Muscle layer of colon (tissue), 2 donors: ENCODE measurements around the gene TMEM233.

Source experiments
- H3K27ac ChIP-seq: one replicate; pipeline ENCODE4 v1.7.0; 2013; ENCODE audit warnings: low read depth, mild to moderate bottlenecking, low read length, moderate library complexity
- H3K27me3 ChIP-seq, 2 donors: one replicate each; pipeline ENCODE4 v1.7.0; 2013; ENCODE audit warnings: low read length in 2 of 2, mild to moderate bottlenecking in 2 of 2; ENCODE audit not compliant: insufficient read depth in 2 of 2, control insufficient read depth in 1 of 2
- H3K36me3 ChIP-seq: one replicate; pipeline ENCODE4 v1.7.0; 2013; ENCODE audit warnings: mild to moderate bottlenecking, low read length; ENCODE audit not compliant: insufficient read depth
- H3K4me1 ChIP-seq: one replicate; pipeline ENCODE4 v1.7.0; 2013; ENCODE audit warnings: mild to moderate bottlenecking, low read length; ENCODE audit not compliant: insufficient read depth
- H3K4me3 ChIP-seq, 2 donors: one replicate each; pipeline ENCODE4 v1.7.0; 2013; ENCODE audit warnings: low read length in 2 of 2, low read depth in 1 of 2, mild to moderate bottlenecking in 1 of 2, moderate library complexity in 1 of 2
- H3K9ac ChIP-seq: one replicate; pipeline ENCODE4 v1.7.0; 2013; ENCODE audit warnings: low read length
- H3K9me3 ChIP-seq: one replicate; pipeline ENCODE4 v1.7.0; 2013; ENCODE audit warnings: mild to moderate bottlenecking, low read length
- donor health status: abdominal sarcoma.
- donor health status: Adenocarcinoma of cecum.

Gene TMEM233

DNA sequence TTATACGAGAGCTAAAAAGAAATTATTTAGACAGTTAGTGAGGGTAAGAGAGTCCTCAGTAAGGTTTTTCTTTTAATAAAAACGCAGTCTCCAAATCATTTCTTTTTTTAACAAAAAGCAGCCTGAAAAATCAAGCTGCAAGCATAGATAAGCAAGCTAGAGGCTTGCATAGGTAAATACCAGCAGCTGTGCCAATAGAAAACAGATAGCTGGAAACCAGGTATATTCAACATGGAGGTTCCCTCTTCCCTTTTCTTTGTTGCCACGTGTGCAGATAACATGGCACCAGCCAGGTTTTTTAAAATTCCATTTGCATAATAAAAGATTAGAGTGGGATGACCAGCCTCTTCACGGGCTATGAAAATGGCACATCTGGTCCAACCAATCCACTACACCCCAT lies 68.3 kb downstream of the TMEM233 start:
- no peaks in the 10 kb centered on the region for H3K27me3 ChIP-seq
- H3K27ac ChIP-seq, result no peak overlapping the region
- H3K4me1 ChIP-seq, result peaks cover 8% of the 10 kb centered on the region
- H3K9ac ChIP-seq, result no peak overlapping the region
- H3K4me3 ChIP-seq, result no peak overlapping the region
- H3K9me3 ChIP-seq, result no peaks in the 10 kb centered on the region
- no peaks in the 10 kb centered on the region for H3K36me3 ChIP-seq

DNA sequence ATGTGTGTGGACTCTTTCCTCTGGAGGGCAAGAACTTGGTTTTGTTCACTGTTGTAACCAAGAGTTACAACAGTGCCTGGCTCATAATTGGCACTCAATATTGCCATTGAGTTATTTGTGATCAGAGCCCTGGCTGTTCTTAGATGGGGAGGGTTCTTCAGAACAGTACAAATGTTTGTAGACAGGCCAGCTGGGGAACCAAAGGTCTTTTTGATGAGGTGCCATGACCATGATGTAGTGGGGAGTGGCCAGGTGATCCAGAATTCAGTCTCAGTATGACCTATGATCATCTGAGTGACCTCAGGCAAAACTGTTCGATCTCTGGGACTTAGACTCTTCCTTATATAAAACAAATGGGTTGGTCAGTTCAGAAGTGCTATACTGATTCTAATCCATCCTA lies 71.1 kb downstream of the TMEM233 start:
- peaks cover 19% of the 10 kb centered on the region for H3K4me1 ChIP-seq
- no peaks in the 10 kb centered on the region for H3K9me3 ChIP-seq
- no peak overlapping the region for H3K27ac ChIP-seq
- H3K27me3 ChIP-seq, result no peaks in the 10 kb centered on the region
- no peak overlapping the region for H3K4me3 ChIP-seq
- H3K9ac ChIP-seq, result no peak overlapping the region
- no peaks in the 10 kb centered on the region for H3K36me3 ChIP-seq

DNA sequence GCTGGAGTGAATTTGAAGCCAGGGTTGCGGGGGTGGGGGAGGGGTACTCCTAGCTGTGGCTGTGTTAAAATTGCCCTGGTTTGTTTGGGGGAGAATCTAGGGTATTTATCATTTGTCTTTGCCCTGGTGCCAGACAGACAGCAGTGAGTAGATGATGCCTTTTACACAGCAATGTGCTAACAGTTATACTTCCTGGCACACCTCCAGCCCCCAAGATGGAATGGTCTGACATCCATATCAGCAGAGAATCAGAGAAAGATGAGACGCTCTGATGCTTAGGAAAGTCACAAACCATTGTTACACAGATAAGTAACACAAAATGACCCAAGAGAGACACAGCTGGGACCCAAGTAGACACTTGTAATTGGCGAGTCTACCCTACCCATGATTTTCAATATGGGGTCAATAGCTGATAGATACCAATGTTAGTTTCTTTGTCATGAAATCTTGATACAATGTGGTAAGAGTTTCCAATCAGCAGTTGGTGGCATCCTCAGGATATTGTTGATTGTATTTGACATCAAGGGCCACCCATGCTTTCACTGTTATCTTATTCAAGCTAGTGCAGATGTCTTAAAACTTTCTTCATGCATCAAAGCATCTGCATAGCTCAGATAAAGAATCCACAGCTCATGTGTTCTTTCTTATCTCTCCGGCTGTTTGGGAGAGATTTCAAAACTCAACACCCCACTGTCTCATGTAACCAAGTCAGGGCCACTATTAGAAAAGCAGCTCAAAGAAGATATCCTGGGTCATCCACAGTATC lies 71.8 kb downstream of the TMEM233 start:
- Histone ChIP-seq H3K4me3 (no peak overlapping the region), H3K36me3 (no peaks in the 10 kb centered on the region), H3K9ac (no peak overlapping the region), H3K27me3 (no peaks in the 10 kb centered on the region), H3K4me1 (peaks cover 23% of the 10 kb centered on the region), H3K9me3 (no peaks in the 10 kb centered on the region), H3K27ac (no peak overlapping the region)

DNA sequence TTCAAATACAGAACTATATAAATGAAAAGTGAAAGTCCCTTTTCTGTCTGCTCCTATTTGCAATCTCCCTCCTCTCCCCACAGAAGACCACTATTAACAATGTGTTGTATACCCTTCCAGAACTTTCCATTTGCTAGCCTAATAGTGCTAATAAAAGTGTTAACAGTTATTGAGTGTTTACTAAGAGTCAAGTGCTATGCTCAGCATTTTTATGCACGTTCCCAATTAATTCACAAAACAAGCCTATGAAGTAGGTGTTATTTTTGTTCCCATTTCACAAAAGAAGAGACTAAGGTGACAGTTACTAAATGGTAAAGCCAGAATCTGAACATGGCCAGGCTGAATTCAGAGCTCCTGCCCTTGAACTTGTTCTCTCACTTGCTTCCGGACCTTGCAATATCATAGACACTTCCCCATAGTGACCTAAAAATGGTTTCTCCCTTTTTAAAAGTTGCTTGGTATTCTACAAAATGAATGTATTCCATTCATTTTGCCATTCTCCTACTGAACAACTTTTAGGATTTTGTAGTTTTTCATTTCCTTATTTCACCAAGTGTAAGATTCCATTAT lies 72.7 kb downstream of the TMEM233 start:
- Histone ChIP-seq H3K9me3 (no peaks in the 10 kb centered on the region), H3K9ac (no peak overlapping the region), H3K4me1 (peaks cover 24% of the 10 kb centered on the region), H3K4me3 (no peak overlapping the region), H3K36me3 (peaks cover under 1% of the 10 kb centered on the region), H3K27me3 (no peaks in the 10 kb centered on the region), H3K27ac (no peak overlapping the region)

DNA sequence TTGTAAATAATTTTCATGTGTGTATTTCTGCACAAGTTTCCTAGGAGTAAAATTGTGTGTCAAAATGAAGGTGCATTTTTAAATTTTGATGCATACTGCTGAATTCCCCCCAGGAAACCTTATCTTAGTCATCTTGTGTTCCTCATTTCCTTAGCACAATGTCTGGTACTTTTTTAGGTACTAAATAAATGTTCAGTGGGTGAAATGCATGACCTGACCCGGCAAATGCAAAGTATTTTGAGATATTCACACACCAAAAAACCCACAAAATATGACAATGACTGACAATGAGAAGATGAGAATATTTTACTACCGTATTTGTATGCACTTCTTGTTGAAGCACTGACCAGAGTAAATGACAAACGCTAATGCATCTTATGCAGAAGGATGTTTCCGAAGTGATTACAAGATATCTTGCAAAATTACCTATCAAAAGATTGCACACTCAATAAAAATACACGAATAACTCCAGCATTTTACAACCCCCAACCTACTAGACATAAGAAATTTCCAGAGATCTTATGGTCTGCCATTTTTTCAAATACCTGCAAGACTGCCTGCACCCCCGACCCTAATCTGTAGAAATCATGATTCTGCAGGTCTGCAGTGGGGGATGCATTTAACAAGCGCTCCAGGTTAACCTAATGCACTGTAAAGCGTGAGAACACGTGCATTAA lies 73.5 kb downstream of the TMEM233 start:
- Histone ChIP-seq H3K9ac (no peak overlapping the region), H3K4me3 (peak overlapping the region; percentile 67 to 94), H3K27ac (peak overlapping the region; percentile 73)

DNA sequence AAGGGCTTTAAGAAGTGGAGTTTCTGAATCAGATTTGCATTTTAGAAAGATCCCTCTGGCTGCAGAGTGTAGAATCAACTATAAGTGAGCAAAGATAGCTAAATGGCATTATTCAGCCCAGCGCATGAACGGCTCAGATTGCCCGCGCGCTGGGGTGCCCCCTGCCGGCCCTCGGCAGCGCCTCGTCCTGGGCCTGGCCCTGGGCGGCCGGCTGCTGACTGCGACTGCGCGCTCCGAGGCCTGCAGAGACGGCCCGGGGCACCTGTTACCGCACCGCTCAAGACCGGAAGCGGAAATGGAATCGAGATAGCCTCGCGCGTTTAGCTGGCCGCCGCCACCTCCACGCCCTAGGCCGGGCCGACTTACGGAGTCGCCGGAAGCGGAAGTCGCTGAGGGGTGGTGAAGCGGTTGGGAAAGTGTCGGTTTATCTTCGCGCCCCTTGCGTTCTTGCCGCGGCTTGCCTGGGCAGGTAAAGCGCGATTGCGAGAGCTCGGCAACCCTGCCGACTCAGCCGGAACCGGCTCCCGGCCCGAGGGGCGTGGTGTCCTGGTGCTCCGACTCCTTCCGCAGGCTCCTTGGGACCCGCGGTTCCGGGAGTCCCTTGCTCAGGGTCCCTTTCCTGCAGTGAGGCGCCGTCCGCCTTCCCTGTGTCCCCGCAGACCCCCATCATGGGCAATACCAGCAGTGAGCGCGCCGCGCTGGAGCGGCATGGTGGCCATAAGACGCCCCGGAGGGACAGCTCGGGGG lies 74.2 kb downstream of the TMEM233 start, which contains the start of gene PRKAB1:
PRKAB1 (plus strand) TSS at position 557 of the 747 bp plus-strand sequence; CDS start at position 669, 112 bp downstream.
- peak within 1 kb of the TSS; percentile 73 for H3K27ac ChIP-seq
- no peaks in the 10 kb centered on the region for H3K27me3 ChIP-seq
- peak within 1 kb of the TSS; percentile 91 for H3K9ac ChIP-seq
- H3K36me3 ChIP-seq, result peaks cover 14% of the 10 kb centered on the region
- no peaks in the 10 kb centered on the region for H3K9me3 ChIP-seq
- H3K4me1 ChIP-seq, result peaks cover 24% of the 10 kb centered on the region
- peak within 1 kb of the TSS; percentile 67 to 94 for H3K4me3 ChIP-seq

More for the DNA sequence above, 73.5 kb downstream of the TMEM233 start:
- Histone ChIP-seq H3K36me3 (peaks cover 8% of the 10 kb centered on the region), H3K9me3 (no peaks in the 10 kb centered on the region), H3K27me3 (no peaks in the 10 kb centered on the region), H3K4me1 (peaks cover 24% of the 10 kb centered on the region)

DNA sequence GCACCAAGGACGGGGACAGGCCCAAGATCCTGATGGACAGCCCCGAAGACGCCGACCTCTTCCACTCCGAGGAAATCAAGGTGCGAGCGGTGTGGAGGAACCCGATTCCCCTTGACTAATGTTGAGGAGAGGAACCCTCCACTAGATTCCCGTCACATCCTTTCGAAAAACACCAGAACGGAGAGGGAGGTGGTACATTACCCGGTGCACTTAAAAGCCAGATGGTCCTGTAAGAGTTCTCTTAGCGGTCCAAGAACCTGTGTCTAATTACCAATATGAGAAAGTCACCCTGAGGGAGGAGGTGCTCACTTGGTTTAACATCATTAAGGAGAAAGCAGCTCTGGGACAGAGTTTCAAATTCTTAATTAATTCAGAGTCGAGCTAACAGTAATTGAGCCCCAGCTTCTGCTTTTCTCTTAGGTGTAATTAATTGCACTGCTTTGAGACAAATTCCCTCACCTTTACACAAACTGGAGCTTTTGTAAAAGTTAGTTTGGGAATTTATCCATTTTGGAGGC lies 74.8 kb downstream of the TMEM233 start:
- H3K4me3 ChIP-seq, result peak overlapping the region; percentile 67 to 94
- peak overlapping the region; percentile 73 for H3K27ac ChIP-seq
- H3K36me3 ChIP-seq, result peaks cover 19% of the 10 kb centered on the region
- no peaks in the 10 kb centered on the region for H3K9me3 ChIP-seq
- peak overlapping the region; percentile 91 for H3K9ac ChIP-seq
- no peaks in the 10 kb centered on the region for H3K27me3 ChIP-seq
- peaks cover 24% of the 10 kb centered on the region for H3K4me1 ChIP-seq

DNA sequence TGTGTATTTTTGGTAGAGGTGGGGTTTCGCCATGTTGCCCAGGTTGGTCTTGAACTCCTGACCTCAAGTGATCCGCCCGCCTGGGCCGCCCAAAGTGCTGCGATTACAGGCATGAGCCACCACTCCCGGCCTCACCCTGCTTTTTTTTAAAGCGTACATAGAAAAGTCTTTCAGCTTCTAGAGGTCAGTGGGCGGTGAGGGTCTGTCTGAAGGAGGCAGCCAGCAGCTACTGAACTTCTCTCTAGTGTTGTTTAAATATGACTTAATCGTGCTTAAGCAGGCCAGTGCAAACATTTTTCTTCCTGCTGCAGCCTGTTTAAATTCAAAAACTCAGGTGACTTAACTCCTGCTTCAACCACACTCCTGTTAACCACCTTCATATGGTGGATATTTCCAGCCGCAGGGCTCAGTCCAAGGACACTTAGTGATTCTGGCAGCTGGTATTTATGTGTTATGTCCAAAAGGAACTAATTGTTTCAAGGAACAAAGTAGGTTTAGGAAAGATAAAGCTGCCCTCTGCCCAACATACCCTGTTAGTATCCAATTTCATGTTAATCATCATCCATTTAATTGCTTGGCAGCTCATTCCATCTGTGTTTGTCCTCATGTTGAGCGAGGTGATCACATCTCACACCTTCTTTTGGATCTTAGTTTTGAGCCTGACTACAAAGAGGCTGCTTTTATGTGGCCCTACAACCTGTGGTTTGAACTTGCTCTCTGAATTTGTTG lies 76.3 kb downstream of the TMEM233 start:
- no peak overlapping the region for H3K27ac ChIP-seq
- peaks cover 35% of the 10 kb centered on the region for H3K36me3 ChIP-seq
- no peaks in the 10 kb centered on the region for H3K27me3 ChIP-seq
- H3K9ac ChIP-seq, result no peak overlapping the region
- no peaks in the 10 kb centered on the region for H3K9me3 ChIP-seq
- H3K4me1 ChIP-seq, result peaks cover 24% of the 10 kb centered on the region
- no peak overlapping the region for H3K4me3 ChIP-seq

DNA sequence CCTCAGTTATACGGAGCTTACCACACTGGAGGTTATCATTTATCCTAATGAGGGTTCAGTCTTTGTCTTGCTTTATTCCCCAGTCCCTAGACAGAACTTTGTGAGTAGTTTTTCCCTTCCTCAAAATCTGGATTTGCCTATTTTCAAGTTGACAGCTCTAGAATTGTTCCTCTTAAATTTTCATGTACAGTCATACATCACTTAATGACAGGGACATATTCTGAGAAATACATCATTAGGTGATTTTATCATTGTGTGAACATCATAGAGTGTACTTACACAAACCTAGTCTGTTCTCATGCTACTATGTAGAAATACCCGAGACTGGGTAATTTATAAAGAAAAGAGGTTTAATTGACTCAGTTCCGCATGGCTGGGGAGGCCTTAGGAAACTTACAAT lies 77.5 kb downstream of the TMEM233 start:
- H3K9ac ChIP-seq, result no peak overlapping the region
- no peak overlapping the region for H3K27ac ChIP-seq
- no peaks in the 10 kb centered on the region for H3K27me3 ChIP-seq
- H3K9me3 ChIP-seq, result no peaks in the 10 kb centered on the region
- H3K36me3 ChIP-seq, result peaks cover 46% of the 10 kb centered on the region
- no peak overlapping the region for H3K4me3 ChIP-seq
- H3K4me1 ChIP-seq, result peaks cover 24% of the 10 kb centered on the region

DNA sequence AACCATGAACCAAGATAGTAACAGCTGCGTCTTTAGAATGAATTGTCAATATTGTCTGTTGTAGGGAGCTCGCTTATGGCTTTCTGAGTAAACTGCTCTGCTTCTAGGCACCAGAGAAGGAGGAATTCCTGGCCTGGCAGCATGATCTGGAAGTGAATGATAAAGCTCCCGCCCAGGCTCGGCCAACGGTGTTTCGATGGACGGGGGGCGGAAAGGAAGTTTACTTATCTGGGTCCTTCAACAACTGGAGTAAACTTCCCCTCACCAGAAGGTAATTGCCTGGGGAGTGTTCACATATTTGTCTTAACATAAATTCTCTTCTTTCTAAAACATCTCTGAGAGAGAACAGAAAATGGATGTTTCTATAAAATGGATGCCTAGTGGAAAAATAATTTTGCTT lies 78.6 kb downstream of the TMEM233 start:
- H3K9ac ChIP-seq, result no peak overlapping the region
- no peak overlapping the region for H3K4me3 ChIP-seq
- H3K27me3 ChIP-seq, result no peaks in the 10 kb centered on the region
- H3K36me3 ChIP-seq, result peaks cover 57% of the 10 kb centered on the region
- H3K27ac ChIP-seq, result no peak overlapping the region
- H3K4me1 ChIP-seq, result peaks cover 13% of the 10 kb centered on the region
- no peaks in the 10 kb centered on the region for H3K9me3 ChIP-seq
